ENCODE measurements around the gene TBCA. TPM values are rescaled to one million over a fixed set of nuclear protein-coding genes. Genes with fewer than 3 reads are reported as not detected.

The TBCA gene
- total RNA-seq, 1 experiment from 2014 or later = 317 TPM

- H3K36me3 ChIP-seq (ENCODE audit: control insufficient read depth in 1 of 2, insufficient read depth in 2 of 2, low read length in 2 of 2) = no peaks in the 10 kb centered on the region
- DNase-seq (ENCODE audit: low read depth, low spot score) (no peak), ATAC-seq (no peak)
- CTCF ChIA-PET = interaction anchor here (0.6 to 1.3 kb wide), 6 partner anchors 13 to 363 kb away, joined by 3 to 9 read pairs (median 4); no protein-coding TSS in a partner anchor
- intact Hi-C loops (cut with micrococcal nuclease) = loop anchor here (2.0 kb wide), 1 partner anchor 363 kb away; no protein-coding TSS in a partner anchor
- no peaks in the 10 kb centered on the region for H3K9me3 ChIP-seq (ENCODE audit: control insufficient read depth in 1 of 2, insufficient read depth in 1 of 2, low read depth in 1 of 2, low read length in 2 of 2)
- no peaks in the 10 kb centered on the region for H4K20me1 ChIP-seq (ENCODE audit: insufficient read depth)
- no peaks in the 10 kb centered on the region for H3K9me2 ChIP-seq (ENCODE audit: insufficient read depth)
- POLR2A ChIA-PET = no interaction called here
- peak overlapping the region; percentile 99 for H2AFZ ChIP-seq (ENCODE audit: low read depth, low read length, poor library complexity, severe bottlenecking)
- H3K27ac ChIP-seq (ENCODE audit: low read depth, low read length) = no peak overlapping the region
- BruUV-seq (replicated peaks) = no TSS peak
- H3K4me2 ChIP-seq (ENCODE audit: low read length) = peak overlapping the region; percentile 91
- TF ChIP-seq FOSL1 (IDR thresholded peaks at IDR 0.05; ENCODE audit: low read depth) (no peak), ATF3 (IDR thresholded peaks at IDR 0.05) (no peak), TCF7L2 (IDR thresholded peaks at IDR 0.05; ENCODE audit: borderline replicate concordance, extremely low read depth, insufficient read depth, insufficient read length) (no peak), SP1 (IDR thresholded peaks at IDR 0.05; ENCODE audit: low read depth) (no peak), ZFX (IDR thresholded peaks at IDR 0.05) (no peak), YY1 (IDR thresholded peaks at IDR 0.05; ENCODE audit: extremely low read depth, insufficient replicate concordance, low read depth, low read length) (no peak), ELF1 (IDR thresholded peaks at IDR 0.05; ENCODE audit: borderline replicate concordance, low read depth) (no peak), SRF (IDR thresholded peaks at IDR 0.05; ENCODE audit: low read depth) (no peak), CTCF (IDR thresholded peaks at IDR 0.05 in 2 of 3, conservative IDR thresholded peaks at IDR 0.05 in 1 of 3; ENCODE audit: borderline replicate concordance in 1 of 3, insufficient read depth in 1 of 3, low read depth in 2 of 3, low read length in 2 of 3) (no peak), RAD21 (IDR thresholded peaks at IDR 0.05; ENCODE audit: low read depth) (no peak), SIN3A (IDR thresholded peaks at IDR 0.05; ENCODE audit: low read depth) (no peak), EZH2 (IDR thresholded peaks at IDR 0.05) (no peak), POLR2AphosphoS5 (IDR thresholded peaks at IDR 0.05; ENCODE audit: low read depth, low read length) (no peak), CBX3 (IDR thresholded peaks at IDR 0.05; ENCODE audit: low read depth) (no peak), REST (IDR thresholded peaks at IDR 0.05; ENCODE audit: low read depth) (no peak), EZH2phosphoT487 (IDR thresholded peaks at IDR 0.05; ENCODE audit: borderline replicate concordance) (no peak), POLR2A (IDR thresholded peaks at IDR 0.05; ENCODE audit: borderline replicate concordance, extremely low read depth, insufficient read depth, insufficient read length) (no peak), JUND (IDR thresholded peaks at IDR 0.05) (no peak), EGR1 (IDR thresholded peaks at IDR 0.05; ENCODE audit: low read depth) (no peak)
- peak overlapping the region; percentile 26 to 63 for H3K4me3 ChIP-seq (replicated peaks in 1 of 2; ENCODE audit: low read depth in 1 of 2, low read length in 2 of 2)
- no peaks in the 10 kb centered on the region for H3K27me3 ChIP-seq (ENCODE audit: insufficient read depth, low read length)
- H3K9ac ChIP-seq (ENCODE audit: low read length) = peak overlapping the region; percentile 34; the same call in 1 of the 2 replicates
- RAD21 ChIA-PET (ENCODE audit: low non-redundant PET in 1 of 2, low total read pairs in 2 of 2, uncharacterized antibody in 2 of 2, unreplicated experiment in 2 of 2) = no interaction called here
- H3K79me2 ChIP-seq (ENCODE audit: insufficient read depth, low read length) = no peaks in the 10 kb centered on the region
- peaks cover 3 to 11% of the 10 kb centered on the region in 2 experiments; a peak in 1 of 4 replicates for H3K4me1 ChIP-seq (ENCODE audit: control insufficient read depth in 1 of 2, insufficient read depth in 2 of 2, low read length in 2 of 2)
Observed at GRCh38 chr5:77645995-77646639, 130.0 kb downstream of the TBCA start.

Data from HCT116 (cell line).